Hippocampal formation (tissue), 2 donors: ENCODE results near the gene KAZN.
"Not testable (repeated sequence)": the region's sequence is repeated elsewhere in the genome, so short reads cannot be mapped to it uniquely, and the experiment has no call there.

ENCODE experiments used
- DNase-seq, 2 donors: peaks; one replicate each; lab custom pipeline; 2025; lab: John Stamatoyannopoulos, UW

KAZN gene

DNA sequence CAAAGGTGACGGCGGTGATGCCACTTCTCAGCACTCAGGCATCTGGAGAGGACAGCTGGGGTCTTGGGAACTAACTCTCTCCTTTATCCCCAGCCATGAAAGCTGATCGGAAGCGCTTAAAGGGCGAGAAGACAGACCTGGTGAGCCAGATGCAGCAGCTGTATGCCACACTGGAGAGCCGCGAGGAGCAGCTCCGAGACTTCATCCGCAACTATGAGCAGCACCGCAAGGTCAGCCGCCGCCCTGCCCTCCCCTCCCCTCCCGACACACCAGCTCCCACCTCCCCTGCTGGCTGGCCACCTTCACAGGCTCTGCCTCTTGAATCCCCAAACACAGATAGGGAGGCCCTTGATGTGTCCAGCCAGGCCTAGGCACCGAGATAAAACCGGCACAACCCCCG lies 436.2 kb downstream of the KAZN start:
- DNase-seq, result no peak

DNA sequence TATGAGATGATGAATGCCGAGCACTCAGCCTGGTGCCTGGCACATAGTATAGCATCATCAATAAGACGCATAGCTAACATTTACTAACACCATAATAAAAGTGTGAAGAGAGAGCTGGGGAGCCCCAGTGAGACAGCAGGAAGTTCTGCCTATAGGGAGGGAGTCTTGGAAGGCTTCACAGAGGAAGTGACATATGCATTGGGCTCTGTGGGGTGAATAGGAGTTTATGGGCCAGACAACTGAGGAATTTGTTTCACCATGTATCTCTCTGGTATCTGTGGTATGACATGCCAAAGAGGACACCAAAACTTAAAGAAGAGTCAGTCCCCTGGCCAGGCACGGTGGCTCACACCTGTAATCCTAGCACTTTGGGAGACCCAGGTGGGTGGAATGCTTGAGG lies 436.8 kb downstream of the KAZN start:
- DNase-seq, result no peak

DNA sequence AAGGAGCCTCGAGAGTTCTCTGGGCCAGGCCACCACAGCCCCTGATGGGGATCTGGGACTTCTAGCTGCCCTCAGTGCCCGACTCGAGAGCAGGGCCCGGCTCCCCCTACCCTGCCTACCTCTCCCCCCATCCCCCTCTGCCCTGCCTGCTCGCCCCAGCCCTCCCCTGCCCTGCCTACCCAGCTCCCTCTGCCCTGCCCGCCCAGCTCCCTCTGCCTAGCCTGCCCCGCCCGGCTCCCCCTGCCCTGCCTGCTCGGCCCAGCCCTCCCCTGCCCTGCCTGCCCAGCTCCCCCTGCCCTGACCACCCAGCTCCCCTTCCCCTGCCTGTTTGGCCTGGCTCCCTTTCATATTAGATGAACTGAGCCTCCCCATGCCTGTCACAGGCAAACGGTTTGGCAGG lies 437.6 kb downstream of the KAZN start:
- DNase-seq, result no peak

DNA sequence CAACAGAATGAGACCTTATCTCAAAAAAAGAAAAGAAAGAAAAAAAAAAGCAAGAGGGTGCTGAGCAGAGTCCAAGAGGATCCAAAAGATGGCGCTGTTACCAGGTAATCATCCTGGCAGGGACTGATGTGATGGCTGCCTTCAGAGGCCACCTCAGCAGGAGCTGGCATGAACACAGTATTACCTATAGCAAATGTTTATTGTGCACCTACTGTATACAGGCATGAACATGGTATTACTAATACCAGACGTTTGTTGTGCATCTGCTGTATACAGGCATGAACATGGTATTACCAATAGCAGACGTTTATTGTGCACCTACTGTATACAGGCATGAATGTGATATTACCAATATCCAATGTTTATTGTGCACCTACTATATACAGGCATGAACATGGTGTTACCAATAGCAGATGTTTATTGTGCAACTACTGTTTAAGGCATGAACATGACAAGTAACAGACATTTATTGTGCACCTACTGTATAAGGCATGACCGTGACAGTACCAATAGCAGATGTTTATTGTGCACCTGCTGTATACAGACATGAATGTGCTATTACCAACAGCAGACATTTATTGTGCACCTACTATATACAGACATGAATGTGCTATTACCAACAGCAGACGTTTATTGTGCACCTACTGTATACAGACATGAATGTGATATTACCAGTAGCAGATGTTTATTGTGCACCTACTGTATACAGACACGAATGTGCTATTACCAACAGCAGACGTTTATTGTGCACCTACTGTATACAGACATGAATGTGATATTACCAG lies 439.9 kb downstream of the KAZN start:
- no peak for DNase-seq

DNA sequence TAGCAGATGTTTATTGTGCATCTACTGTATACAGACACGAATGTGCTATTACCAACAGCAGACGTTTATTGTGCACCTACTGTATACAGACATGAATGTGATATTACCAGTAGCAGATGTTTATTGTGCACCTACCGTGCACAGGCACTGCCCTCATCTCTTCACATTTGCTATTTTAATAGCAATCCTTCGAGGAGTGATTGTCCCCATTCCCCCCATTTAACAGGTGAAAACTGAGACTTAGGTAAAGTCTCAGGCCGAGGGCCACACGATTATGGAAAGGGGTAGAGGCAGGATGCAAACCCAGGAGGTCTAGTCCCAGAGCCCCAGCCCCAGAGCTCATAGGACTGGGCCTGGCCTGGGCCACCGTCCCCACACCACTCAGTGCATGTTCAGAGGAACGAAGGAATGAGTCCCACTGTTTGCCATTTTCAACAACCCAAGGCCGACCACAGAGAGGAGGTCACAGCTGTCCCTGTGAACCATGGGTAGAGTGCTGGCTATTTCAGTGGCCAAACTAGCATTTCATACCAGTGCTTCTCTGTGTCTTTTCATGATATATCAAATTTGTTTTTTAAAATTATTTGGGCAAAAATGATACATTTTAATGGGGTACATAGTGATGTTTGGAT lies 440.6 kb downstream of the KAZN start:
- DNase-seq, result no peak

DNA sequence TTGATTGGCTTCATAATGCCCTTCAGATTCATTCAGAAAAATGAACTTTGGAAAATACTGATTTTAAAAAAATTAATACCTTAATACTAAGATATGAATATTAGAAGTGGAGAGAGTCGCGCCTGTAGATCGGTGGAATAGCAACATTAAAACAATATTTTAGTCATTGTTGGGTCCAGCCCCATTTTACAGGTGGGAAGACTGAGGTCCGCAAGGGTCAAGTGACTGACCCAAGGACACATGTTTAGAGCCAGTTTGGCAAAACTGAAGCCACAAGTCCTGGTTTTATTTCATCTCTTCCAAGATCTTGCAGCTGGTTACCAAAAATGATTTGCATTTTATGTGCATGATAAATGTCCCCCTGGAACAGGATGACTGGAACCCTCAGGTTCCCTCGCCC lies 441.4 kb downstream of the KAZN start:
- DNase-seq, result no peak

DNA sequence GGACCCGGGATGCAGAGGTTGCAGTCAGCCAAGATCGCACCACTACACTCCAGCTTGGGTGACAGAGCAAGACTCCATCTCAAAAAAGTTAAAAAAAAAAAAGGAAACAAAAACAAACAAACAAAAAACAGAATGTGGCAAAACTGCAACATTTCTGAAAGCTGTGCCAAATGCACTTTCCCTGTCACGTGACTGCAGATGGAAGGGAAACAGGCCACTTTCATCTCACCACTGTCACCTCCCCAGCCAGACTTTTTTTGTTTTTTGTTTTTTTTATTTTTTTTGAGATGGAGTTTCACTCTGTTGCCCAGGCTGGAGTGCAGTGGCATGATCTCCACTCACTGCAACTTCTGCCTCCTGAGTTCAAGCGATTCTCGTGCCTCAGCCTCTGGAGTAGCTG lies 442.2 kb downstream of the KAZN start:
- DNase-seq, result not testable (repeated sequence)

DNA sequence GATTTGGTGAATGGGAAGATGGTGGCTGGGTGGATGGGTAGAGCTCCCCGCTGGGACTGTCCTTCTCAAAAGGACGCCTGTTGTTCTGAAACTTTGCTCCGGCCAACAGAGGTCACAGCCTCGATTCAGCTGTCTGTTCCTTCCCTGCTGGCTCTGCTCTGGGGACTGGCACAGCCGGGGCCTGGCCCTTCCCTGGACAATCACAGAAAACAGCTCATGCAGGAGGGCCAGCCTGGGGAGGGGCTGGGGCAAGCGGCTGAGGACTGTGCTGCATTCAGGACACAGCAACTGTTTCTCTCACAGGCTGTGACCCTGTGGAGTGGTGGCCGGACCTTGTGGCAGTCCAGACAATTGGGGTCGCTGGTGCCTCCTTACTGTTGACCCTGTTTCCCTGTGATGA lies 444.4 kb downstream of the KAZN start:
- peak; percentile 85 to 91 for DNase-seq

DNA sequence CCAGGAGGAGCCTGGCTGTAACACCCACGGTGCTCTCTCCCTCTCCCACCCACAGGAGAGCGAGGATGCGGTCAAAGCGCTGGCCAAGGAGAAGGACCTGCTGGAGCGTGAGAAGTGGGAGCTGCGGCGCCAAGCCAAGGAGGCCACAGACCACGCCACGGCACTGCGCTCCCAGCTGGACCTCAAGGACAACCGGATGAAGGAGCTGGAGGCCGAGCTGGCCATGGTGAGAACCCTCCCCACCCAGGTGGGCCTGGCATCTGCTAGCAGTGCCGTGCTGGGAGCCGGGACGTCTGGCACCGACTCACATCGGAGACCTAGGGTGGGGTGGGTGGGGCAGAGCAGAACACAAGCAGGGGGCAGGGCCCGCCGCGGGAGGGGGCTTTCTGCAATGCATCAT lies 445.4 kb downstream of the KAZN start:
- no peak for DNase-seq

DNA sequence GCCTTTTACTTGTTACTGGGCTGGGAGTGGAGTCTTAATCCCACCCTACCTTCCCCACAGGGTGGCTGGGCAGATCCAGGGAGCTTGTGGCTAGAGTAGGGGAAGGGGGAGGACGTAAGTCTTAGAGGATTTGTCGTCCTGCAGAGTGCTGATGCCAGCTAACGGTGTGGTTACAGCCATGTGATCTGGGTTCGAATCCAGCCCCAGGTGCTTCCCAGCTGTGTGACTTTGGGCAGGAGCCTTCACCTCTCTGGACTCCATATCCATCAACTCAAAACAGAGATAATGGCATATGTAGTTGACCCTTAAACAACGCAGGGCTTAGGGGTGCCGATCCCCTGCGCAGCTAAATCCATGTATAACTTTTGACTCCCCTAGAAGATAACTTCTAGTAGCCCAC lies 446.6 kb downstream of the KAZN start:
- DNase-seq, result no peak

DNA sequence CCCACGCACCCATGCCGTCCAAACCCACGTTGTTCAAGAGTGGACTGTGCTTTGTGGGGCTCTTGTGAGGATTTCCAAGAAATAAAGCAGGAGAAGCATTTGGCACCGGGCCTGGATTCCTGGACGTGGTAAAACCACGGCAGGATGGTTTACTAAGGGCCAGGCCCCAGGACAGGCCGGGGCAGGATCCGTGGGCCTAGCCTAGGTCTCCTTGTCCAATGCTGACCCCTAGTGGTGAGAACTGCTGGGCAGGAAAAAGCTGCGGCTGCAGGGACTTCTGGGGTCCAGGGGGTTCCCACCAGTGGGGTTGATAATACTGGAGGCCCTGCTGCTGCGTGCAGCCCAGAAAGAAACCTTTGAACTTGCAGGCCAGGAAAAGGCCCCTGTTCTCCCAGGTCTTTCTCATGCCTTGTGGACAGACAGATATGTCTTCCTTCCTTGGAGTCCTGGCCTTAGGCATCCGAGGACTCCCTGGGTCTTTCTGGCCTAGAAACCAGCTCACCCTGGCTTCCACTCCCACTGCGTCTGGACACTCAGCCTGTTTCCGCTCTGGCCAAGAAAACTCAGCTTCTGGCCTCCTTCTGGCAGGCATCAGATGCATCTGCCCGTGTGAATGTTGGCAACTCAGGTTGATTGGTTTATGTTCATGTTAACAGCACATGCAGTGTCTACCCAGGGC lies 448.1 kb downstream of the KAZN start:
- DNase-seq, result peak; percentile 49 to 66

DNA sequence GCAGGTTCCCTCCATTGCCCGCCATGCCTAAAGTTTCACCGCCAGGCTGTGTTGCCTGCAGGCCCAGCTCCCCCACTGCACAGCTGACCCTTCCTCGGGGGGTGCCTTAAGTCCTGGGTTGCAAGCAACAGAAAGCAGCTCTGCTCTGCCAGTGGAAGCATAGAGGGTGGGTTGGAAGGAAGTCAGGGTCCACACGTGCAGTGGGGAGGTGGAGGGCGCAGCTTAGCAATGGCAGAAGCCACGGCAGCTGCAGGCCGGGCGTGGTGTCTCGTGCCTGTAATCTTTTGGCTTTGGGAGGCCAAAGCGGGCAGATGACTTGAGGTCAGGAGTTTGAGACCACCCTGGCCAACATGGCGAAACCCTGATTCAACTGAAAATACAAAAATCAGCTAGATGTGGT lies 448.8 kb downstream of the KAZN start:
- no peak for DNase-seq

DNA sequence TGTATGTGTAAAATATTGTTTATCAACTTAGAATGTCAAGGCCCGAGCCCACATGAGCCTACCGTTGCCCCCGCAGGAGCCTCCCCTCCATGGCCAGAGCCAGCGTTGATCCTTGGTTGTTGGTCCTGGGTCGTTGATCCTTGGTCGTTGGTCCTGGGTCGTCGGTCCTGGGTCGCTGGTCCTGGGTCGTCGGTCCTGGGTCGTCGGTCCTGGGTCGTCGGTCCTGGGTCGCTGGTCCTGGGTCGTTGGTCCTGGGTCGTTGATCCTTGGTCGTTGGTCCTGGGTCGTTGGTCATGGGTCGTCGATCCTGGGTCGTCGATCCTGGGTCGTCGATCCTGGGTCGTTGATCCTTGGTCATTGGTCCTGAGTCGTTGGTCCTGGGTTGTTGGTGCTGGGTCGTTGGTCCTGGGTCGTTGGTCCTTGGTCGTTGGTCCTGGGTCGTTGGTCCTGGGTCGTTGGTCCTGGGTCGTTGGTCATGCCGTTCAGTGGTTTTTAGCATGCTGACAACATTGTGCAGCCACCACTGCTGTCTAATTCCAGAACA lies 450.0 kb downstream of the KAZN start:
- DNase-seq, result no peak

DNA sequence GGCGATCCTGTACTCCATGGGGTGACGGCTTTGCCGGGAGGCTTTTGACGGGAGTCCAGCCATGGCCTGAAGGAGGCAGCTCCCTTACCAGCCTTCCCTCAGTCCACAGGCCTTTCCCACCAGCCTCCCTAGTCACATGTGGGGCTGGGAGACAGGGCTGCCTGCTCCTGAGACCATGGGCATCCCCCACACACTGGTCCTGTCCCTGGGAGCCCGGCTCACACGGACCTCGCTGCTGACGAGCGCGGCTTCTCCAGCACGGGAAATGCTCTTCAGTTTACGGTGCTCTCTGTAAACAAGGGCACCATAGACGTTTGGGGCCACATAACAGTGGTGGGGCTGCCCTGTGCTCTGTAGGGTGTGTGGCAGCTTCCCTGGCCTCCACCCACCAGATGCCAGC lies 450.6 kb downstream of the KAZN start:
- no peak for DNase-seq

DNA sequence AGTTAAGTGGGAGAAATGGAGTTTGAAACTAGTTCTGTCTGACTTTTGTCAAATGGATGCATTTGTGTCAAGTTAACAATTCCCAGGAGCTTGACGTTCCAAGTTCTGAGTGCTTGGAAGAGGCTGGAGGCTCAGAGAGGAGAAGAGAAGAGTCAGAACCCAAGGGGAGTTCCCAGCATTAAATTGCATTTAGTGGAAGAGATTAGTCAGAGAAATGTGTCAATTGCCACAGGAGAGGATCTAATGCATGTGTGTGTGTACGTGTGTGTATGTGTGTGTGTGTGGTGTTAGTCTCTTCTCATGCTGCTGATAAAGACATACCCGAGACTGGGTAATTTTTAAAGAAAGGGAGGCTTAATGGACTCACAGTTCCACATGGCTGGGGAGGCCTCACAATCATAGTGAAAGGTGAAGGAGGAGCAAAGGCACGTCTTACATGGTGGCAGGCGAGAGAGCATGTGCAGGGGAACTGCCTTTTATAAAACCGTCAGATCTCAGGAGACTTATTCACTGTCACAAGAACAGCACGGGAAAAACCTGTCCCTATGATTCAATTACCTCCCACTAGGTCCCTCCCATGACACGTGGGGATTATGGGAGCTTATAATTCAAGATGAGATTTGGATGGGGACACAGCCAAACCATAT lies 453.5 kb downstream of the KAZN start:
- DNase-seq, result no peak

DNA sequence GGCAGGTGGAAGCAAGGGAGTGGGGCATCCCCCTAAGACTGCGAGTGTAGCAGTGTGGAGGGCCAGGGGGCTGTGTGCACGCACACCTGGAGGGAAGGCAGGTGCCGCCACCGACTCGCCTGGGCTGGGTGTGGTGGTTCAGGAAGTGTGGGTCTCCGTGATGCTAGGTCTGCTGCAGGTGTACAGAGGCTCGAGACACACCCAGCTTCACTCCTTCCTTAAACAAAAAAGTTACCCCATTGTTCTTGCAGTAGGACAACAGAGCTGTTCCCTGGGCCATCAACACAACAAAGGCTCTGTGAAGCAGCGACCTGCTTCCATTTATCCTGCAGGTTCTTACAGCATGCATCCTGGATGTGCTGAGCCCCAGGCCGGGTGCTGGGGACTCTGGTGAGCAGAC lies 454.7 kb downstream of the KAZN start:
- no peak for DNase-seq

DNA sequence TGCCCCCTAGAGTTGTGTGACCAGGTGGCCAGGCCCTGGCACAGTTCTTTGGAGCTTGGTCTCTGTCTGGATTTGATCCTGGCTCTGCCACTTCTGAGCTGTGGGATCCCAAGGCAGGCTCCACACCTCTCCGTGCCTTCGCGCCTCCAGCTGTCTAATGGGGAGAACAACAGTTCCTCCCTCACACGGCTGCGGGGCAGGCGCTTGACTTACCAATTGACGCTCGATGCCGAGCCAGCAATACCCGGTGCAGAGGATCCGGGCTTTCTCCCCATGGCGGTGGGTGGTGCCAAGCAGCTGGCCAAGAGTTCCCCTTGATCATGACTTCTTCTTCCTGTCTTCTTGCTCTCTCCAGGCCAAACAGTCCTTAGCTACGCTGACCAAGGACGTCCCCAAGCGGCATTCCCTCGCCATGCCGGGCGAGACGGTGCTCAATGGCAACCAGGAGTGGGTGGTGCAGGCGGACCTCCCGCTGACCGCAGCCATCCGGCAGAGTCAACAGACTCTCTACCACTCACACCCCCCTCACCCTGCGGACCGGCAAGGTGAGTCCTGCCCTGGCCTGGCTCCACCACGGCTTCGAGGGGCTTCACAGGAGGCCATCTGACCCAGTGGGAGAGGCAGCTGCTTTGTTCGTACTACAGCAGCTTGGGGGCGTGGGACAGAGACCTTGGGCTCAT lies 457.4 kb downstream of the KAZN start:
- DNase-seq, result no peak

DNA sequence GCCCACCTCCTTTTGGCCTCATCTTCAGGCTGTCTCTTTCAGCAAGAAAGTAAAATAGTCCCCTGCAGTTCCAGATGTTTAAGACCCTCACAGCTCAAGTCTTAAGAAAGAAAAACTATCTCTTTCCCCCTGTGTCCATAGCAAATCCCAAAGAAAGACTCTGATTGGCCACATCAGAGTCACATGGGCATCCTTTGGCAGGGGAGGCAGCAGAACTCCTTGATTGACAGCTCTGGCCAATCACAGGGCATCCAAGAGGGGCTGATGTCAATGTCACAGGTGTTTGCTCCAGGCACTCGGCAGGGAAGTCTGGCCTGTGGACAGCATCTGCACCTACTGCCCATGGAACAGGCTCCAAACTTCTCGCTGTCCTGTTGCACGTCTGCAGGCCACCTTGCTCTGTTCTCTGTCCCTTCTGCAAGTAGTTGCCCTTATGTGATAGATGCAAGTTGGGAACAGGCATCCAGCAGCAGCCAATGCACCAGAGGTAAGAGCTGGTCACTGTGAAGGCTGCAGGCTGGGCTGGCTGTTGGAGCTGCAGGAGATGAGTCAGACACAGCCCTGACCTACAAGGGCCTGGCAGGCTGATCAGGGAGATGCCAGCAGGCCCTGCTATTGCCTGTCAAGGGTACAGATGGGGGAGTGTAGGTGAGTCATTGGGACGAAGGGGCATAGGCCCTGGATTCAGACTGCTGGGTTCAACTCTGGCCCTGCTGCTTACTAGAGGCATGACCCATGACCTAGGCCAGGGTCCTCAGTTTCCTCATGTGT lies 458.2 kb downstream of the KAZN start:
- no peak for DNase-seq

DNA sequence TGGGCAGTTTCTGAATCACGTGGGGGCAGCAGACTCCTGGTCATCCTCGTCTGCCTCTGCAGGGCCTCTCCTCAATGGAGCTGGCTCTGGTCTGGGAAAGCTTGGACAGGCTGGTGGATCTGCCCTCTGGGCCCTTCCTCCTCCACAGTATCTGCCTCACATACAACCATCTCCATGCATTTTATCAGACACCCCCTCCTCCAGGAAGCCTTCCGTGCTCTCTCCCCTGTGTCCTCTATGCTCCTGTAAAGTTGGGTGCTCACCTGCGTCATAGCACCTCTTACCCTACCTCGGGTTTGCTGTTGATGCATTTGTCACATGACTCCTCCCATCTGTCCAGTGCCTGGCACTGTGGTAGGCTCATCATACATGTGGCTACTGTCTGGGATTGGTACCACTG lies 459.3 kb downstream of the KAZN start:
- DNase-seq, result no peak

DNA sequence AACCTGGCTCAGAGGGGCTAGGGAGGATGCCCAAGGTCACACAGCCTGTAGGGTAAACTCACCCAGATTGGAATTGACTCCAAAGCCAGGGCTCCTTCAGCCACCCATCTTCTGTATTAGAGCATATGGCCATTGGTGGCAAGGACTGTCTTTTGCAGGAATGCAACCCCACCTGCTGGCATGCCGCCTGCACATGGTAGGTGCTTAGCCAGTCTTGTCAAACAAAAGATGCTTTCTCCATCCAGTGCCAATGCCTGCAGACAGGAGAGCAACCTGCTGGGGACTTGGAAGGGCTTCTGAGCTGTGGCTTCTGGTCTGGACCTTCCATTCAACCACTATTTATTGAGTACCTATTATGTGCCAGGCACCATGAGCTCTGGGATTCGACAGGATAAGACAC lies 459.8 kb downstream of the KAZN start:
- DNase-seq, result no peak

DNA sequence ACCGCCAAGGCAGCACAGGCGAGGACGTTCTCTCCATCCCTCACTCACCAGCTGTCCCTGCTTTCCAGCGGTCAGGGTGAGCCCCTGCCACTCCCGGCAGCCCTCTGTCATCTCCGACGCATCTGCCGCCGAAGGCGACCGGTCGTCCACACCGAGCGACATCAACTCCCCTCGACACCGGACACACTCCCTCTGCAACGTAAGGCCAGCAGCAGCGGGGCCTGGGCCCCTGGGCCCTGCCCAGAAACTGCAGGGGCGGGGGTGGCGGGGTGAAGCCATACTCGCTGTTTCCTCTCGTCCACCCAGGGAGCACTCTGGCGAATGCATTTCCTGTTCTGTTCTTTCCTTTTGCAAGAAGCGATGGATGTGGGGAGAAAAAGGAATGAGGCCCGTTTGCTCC lies 461.6 kb downstream of the KAZN start:
- DNase-seq, result no peak
